GM12878 (cell line): ENCODE measurements around the gene ELOVL5. TPM values are rescaled to one million over a fixed set of nuclear protein-coding genes. Genes with fewer than 3 reads are reported as not detected.
A peak's percentile ranks its signal among the peaks of the same experiment; 100 is the strongest.

Experiments
- ATF7 ChIP-seq: fragments of 450-650 bp; IDR thresholded peaks from 2 replicates; pipeline ENCODE4 v1.6.1; 2016; ENCODE audit warnings: low read depth, mild to moderate bottlenecking
- CBFB ChIP-seq: IDR thresholded peaks from 2 replicates; pipeline ENCODE4 v1.6.1; 2016; ENCODE audit warnings: antibody characterized with exemption, low read depth
- HDGF ChIP-seq: fragments of 450-650 bp; IDR thresholded peaks from 2 replicates; pipeline ENCODE4 v1.6.1; 2016; ENCODE audit warnings: antibody characterized with exemption
- LARP7 ChIP-seq: fragments of 450-650 bp; IDR thresholded peaks from 2 replicates; pipeline ENCODE4 v1.6.1; 2017; ENCODE audit warnings: mild to moderate bottlenecking
- MYB ChIP-seq: fragments of 150-350 bp; IDR thresholded peaks from 2 replicates; pipeline ENCODE4 v1.6.1; 2014; ENCODE audit warnings: mild to moderate bottlenecking, low read depth, low read length, borderline replicate concordance
- NFIC ChIP-seq: IDR thresholded peaks from 2 replicates; pipeline ENCODE4 v1.6.1; 2012; ENCODE audit warnings: low read depth, mild to moderate bottlenecking, inconsistent platforms, low read length, moderate library complexity
- polyA plus RNA-seq, 11 experiments: library from polyadenylated mRNA; depleted of rRNA in 4 of 11; unstranded in 6 of 11; stranded (reverse) in 5 of 11; fragments of >200 nt; fragmentation: Nextera tagmentation in 4 of 11; fragmentation: Illumina TruSeq in 1 of 11; extraction: Ambion mirVana in 4 of 11; extraction: Trizol in 1 of 11; gene quantifications; 1 replicate in 1 of 11; 2 replicates in 10 of 11; pipeline versions ENCODE4 v1.2.1 to v1.2.3, GENCODE V29; 2011 to 2016; ENCODE audit warnings: inconsistent platforms in 2 of 11, missing spikeins in 2 of 11, low read depth in 1 of 11
- total RNA-seq, 4 experiments: library from RNA; depleted of rRNA in 3 of 4; stranded (reverse); fragments of >200 nt in 3 of 4; fragmentation: Illumina TruSeq in 1 of 4; extraction: Trizol in 1 of 4; gene quantifications; 2 replicates each; pipeline versions ENCODE4 v1.2.1 to v1.2.3, GENCODE V29; 2013 to 2021
- TF ChIP-seq, protein P1 (sequence below): fragments of 450-650 bp; IDR thresholded peaks from 2 replicates; pipeline ENCODE4 v1.6.1; 2017; ENCODE audit warnings: antibody characterized with exemption, mild to moderate bottlenecking, moderate library complexity
- TF ChIP-seq, protein P2 (sequence below): fragments of 150-350 bp; IDR thresholded peaks from 2 replicates; pipeline ENCODE4 v1.6.1; 2014; ENCODE audit warnings: mild to moderate bottlenecking, low read depth, low read length
- TF ChIP-seq, protein P3 (sequence below): IDR thresholded peaks from 2 replicates; pipeline ENCODE4 v1.6.1; 2012; ENCODE audit warnings: low read depth, low read length, improper control_type of control experiment

ELOVL5 gene
- total and polyA plus RNA-seq, 10 of the 15 experiments (the other 5 are each of a cell fraction or from before 2014, with no cell fraction given): 156 to 241 (median 196) TPM

DNA sequence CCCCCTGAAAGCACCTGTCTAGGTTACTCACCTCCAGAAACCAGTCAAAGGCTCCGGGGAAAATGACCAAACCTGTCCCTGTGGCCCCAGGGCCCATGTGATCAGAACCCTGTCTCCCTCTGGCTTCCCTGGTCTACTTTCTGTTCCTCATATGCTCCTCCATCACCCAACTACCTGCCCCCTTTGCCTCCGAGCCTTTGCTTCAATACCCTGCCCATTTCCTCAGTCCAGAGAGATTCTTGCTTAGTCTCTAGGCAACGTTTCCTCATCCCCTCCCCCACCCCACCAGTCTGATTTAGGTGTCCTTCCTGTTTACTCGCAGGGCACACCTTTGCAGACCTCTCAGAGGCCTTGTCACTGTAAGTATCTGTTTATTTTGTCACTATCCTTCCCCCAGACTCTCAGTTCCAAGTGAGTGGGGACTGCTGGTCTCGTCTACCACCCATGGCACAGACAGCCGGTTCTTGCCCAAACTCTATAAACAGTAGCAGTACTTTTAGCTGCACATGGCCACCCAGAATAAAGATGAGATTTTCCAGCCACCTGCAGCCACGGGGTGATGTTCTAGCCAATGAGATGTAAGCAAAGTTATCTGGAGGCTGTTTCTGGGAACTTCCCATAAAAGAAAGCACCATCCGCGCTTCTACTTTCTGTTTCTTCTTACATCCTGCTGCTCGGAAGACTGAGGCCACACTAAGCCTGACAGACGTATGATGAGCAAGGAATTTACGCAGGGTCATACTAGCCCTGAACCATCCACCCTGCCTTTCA is 13.3 kb downstream of the ELOVL5 start (continued):
- TF ChIP-seq NFIC (peak; percentile 83), HDGF (peak; percentile 74), CBFB (no peak), MYB (no peak), ATF7 (peak; percentile 62; the same call in 1 of the 2 replicates), LARP7 (no peak; the same call in 1 of the 2 replicates)
- TF ChIP-seq, protein P1, sequence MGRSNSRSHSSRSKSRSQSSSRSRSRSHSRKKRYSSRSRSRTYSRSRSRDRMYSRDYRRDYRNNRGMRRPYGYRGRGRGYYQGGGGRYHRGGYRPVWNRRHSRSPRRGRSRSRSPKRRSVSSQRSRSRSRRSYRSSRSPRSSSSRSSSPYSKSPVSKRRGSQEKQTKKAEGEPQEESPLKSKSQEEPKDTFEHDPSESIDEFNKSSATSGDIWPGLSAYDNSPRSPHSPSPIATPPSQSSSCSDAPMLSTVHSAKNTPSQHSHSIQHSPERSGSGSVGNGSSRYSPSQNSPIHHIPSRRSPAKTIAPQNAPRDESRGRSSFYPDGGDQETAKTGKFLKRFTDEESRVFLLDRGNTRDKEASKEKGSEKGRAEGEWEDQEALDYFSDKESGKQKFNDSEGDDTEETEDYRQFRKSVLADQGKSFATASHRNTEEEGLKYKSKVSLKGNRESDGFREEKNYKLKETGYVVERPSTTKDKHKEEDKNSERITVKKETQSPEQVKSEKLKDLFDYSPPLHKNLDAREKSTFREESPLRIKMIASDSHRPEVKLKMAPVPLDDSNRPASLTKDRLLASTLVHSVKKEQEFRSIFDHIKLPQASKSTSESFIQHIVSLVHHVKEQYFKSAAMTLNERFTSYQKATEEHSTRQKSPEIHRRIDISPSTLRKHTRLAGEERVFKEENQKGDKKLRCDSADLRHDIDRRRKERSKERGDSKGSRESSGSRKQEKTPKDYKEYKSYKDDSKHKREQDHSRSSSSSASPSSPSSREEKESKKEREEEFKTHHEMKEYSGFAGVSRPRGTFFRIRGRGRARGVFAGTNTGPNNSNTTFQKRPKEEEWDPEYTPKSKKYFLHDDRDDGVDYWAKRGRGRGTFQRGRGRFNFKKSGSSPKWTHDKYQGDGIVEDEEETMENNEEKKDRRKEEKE: no peak
- TF ChIP-seq, protein P2, sequence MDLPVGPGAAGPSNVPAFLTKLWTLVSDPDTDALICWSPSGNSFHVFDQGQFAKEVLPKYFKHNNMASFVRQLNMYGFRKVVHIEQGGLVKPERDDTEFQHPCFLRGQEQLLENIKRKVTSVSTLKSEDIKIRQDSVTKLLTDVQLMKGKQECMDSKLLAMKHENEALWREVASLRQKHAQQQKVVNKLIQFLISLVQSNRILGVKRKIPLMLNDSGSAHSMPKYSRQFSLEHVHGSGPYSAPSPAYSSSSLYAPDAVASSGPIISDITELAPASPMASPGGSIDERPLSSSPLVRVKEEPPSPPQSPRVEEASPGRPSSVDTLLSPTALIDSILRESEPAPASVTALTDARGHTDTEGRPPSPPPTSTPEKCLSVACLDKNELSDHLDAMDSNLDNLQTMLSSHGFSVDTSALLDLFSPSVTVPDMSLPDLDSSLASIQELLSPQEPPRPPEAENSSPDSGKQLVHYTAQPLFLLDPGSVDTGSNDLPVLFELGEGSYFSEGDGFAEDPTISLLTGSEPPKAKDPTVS: no peak
- TF ChIP-seq, protein P3, sequence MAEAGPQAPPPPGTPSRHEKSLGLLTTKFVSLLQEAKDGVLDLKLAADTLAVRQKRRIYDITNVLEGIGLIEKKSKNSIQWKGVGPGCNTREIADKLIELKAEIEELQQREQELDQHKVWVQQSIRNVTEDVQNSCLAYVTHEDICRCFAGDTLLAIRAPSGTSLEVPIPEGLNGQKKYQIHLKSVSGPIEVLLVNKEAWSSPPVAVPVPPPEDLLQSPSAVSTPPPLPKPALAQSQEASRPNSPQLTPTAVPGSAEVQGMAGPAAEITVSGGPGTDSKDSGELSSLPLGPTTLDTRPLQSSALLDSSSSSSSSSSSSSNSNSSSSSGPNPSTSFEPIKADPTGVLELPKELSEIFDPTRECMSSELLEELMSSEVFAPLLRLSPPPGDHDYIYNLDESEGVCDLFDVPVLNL: no peak
